Measurements from ENCODE around the gene CABLES1. TPM values are rescaled to one million over a fixed set of nuclear protein-coding genes. Genes with fewer than 3 reads are reported as not detected.
A peak's percentile ranks its signal among the peaks of the same experiment; 100 is the strongest.

Gene CABLES1
- total and polyA plus RNA-seq, 3 experiments from 2014 or later = 0.30 to 8.9 (median 8.0) TPM

DNA sequence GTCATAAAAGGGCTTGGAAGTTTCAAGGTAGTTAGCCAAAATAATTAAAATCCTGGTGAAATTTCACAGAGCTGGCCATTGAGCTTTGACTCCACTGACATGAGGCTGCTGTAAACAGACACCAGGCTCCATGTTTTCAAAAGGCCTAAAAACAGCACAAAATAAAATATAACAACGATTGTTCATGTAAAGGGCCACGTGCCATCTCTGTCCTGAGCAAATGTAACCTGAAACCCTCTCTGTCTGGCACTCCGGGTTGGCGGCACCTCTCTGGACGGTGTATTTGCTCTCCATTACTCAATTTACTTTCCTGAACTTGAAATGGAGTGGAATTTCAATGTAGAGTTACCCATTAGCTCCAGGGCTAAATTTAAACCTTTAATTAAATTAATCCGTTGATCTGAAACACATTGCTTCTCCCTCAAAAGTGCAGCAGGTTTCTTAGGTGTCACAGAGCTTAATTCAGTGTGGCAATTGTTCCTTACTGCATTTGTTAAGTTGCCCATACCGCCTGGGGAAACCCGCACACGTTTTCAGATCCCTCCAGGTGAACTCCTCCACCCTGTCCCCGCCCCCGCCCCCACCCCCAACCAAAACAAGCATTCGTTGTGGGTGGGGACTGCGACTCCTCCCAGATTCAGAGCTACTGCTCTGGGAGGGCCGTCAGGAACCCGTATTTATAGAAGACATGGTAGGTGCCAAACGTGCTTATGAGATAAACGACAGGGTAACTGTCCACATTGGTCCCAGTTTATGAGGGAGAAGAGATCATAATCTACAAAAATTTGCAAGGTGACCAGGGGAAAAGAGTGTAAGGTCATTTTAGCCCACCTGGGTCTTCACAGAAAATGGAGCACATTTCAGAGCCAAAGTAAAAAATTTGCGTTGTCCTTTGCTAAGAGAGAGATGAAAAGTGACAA, 1.2 kb upstream of the CABLES1 start:
- Mint-ChIP-seq H3K4me3 (peak overlapping the region; percentile 70 to 92 (median 78)), H3K27me3 (peaks cover 19 to 51% of the 10 kb centered on the region in 2 donors), H3K4me1 (peaks cover 7 to 26% (median 8%) of the 10 kb centered on the region in 3 donors), H3K9me3 (no peaks in the 10 kb centered on the region), H3K27ac (peak overlapping the region in 2 of 8 donors; percentile 27 to 53), H3K36me3 (no peaks in the 10 kb centered on the region)
- CTCF ChIA-PET = interaction anchor here (0.8 to 6.0 kb wide), 5 partner anchors 102 to 278 kb away, joined by 3 to 52 read pairs (median 3); no protein-coding TSS in a partner anchor
- no peak for DNase-seq
- POLR2A ChIA-PET = no interaction called here
- no peak overlapping the region for H3K27ac ChIP-seq (ENCODE audit: low read depth, low read length)
- H3K36me3 ChIP-seq (ENCODE audit: insufficient read depth, low read length) = no peaks in the 10 kb centered on the region
- no peaks in the 10 kb centered on the region for H3K9me3 ChIP-seq (ENCODE audit: low read length)
- H3K4me1 ChIP-seq (ENCODE audit: insufficient read depth, low read length) = peaks cover 8% of the 10 kb centered on the region
- peaks cover 36% of the 10 kb centered on the region for H3K27me3 ChIP-seq (ENCODE audit: insufficient read depth, low read length, poor library complexity, severe bottlenecking)
- peak overlapping the region; percentile 12 for H3K4me3 ChIP-seq (ENCODE audit: low read length)

DNA sequence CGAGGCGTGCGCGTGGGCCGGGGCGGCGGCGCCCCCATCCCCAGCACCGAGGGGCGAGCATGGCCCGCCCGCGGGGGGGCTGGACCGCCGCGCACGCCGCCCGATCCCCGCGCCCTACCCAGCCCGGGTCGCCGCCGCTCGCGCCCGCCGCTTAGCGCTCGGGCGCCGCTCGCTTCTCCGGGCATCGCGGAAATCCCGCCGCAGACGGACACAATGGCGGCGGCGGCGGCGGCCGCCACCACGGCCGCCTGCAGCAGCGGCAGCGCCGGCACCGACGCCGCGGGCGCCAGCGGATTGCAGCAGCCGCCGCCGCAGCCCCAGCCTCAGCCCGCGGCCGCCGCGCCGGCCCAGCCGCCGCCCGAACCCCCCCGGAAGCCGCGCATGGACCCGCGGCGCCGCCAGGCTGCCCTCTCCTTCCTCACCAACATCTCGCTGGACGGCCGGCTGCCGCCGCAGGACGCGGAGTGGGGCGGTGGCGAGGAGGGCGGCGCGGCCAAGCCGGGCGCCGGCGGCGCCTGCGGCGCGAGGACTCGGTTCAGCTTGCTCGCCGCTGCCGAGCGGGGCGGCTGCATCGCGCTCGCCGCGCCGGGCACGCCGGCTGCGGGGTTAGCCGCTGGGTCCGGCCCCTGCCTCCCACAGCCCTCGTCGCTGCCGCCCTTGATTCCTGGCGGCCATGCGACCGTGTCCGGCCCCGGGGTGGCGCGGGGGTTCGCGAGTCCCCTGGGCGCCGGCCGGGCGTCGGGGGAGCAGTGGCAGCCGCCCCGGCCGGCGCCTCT, 453 bp downstream of the CABLES1 start:
- Mint-ChIP-seq H3K36me3 (no peaks in the 10 kb centered on the region), H3K9me3 (no peaks in the 10 kb centered on the region)
- CTCF ChIA-PET = interaction anchor here (1.5 to 2.1 kb wide), 2 partner anchors 11 to 276 kb away, joined by 3 to 4 read pairs; no protein-coding TSS in a partner anchor

DNA sequence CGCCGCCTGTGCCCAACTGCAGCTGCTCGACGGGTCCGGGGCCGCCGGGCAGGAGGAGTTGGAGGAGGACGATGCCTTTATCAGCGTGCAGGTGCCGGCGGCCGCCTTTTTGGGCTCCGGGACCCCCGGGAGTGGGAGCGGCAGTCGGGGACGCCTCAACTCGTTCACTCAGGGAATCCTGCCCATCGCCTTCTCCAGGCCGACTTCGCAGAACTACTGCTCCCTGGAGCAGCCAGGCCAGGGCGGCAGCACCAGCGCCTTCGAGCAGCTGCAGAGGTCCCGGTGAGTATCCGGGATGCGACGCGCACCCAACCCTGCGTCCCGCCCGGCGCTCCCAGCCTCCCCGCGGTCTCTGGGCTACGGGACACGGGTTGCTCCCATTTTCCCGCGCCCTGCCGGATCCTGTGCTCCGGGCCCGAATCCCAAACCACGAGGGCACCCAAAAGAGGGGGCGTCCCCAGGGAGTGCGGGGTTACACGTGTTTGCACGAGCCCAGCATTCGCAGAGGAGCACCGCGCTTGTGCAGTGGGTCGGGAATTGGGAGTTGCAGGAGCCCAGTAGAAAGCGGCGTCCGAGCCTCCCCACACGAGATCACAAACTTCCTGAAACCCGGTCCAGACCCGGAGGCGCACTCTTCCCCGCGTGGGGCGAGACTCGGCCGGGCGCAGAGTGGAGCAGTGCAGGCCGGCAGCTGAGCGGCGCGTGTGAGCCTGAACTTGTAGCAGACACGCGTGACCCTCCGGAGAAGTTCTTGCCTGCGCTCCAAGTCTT, 1.2 kb downstream of the CABLES1 start:
- Histone ChIP-seq H3K4me1 (ENCODE audit: insufficient read depth, low read length) (peaks cover 8% of the 10 kb centered on the region), H3K27ac (ENCODE audit: low read depth, low read length) (no peak overlapping the region), H3K4me3 (ENCODE audit: low read length) (no peak overlapping the region), H3K9me3 (ENCODE audit: low read length) (no peaks in the 10 kb centered on the region), H3K36me3 (ENCODE audit: insufficient read depth, low read length) (no peaks in the 10 kb centered on the region), H3K27me3 (ENCODE audit: insufficient read depth, low read length, poor library complexity, severe bottlenecking) (peaks cover 36% of the 10 kb centered on the region)
- Mint-ChIP-seq H3K4me3 (peak overlapping the region; percentile 16 to 85 (median 53)), H3K27me3 (peaks cover 19 to 54% of the 10 kb centered on the region in 2 donors), H3K4me1 (peaks cover 7 to 26% (median 8%) of the 10 kb centered on the region in 3 donors), H3K36me3 (no peaks in the 10 kb centered on the region), H3K9me3 (no peaks in the 10 kb centered on the region), H3K27ac (no peak overlapping the region)
- CTCF ChIA-PET = interaction anchor here (1.3 to 2.1 kb wide), 2 partner anchors 9 to 11 kb away, joined by 3 to 4 read pairs; no protein-coding TSS in a partner anchor
- POLR2A ChIA-PET = no interaction called here
- peak in 1 of 5 donors; percentile 12 for DNase-seq

More for the DNA sequence above, 453 bp downstream of the CABLES1 start:
- H3K9me3 ChIP-seq (ENCODE audit: low read length) = no peaks in the 10 kb centered on the region
- no peaks in the 10 kb centered on the region for H3K36me3 ChIP-seq (ENCODE audit: insufficient read depth, low read length)
- peaks cover 8% of the 10 kb centered on the region for H3K4me1 ChIP-seq (ENCODE audit: insufficient read depth, low read length)
- Mint-ChIP-seq H3K4me3 (peak overlapping the region in 1 of 7 donors; percentile 84), H3K4me1 (peaks cover 7 to 26% (median 8%) of the 10 kb centered on the region in 3 donors), H3K27ac (no peak overlapping the region), H3K27me3 (peaks cover 19 to 54% of the 10 kb centered on the region in 2 donors)
- H3K27ac ChIP-seq (ENCODE audit: low read depth, low read length) = no peak overlapping the region
- H3K4me3 ChIP-seq (ENCODE audit: low read length) = no peak overlapping the region
- DNase-seq = peak in 1 of 5 donors; percentile 13
- POLR2A ChIA-PET = no interaction called here
- peaks cover 36% of the 10 kb centered on the region for H3K27me3 ChIP-seq (ENCODE audit: insufficient read depth, low read length, poor library complexity, severe bottlenecking)

DNA sequence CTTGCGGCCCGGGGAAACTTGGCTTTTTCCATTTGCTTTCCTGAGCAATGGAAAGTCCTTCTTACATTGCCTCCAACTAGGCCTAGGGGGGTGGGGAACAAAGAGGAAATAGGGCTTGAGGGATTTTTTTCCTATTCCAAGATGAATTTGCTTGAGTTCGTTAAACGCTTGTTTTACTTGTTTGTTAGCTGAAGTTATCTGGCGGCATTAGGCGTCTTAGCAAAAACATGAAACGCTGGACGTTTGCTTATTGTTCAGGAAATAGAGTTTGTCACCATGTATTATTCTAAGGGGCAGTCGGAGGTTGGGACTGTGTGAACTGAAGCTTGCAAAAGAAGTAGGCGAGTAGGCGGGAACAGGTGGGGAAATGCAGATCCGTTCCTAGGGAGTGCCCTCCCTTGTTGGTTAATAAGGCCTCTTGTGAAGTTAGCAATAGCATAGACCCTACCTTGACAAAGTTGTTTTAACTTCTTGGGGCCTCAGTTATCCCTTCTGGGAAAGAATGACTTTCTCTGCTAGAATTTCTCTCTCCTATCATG, 1.9 kb downstream of the CABLES1 start:
- no peak for DNase-seq
- Histone ChIP-seq H3K27ac (ENCODE audit: low read depth, low read length) (no peak overlapping the region), H3K36me3 (ENCODE audit: insufficient read depth, low read length) (no peaks in the 10 kb centered on the region), H3K9me3 (ENCODE audit: low read length) (no peaks in the 10 kb centered on the region), H3K27me3 (ENCODE audit: insufficient read depth, low read length, poor library complexity, severe bottlenecking) (peaks cover 36% of the 10 kb centered on the region), H3K4me1 (ENCODE audit: insufficient read depth, low read length) (peaks cover 8% of the 10 kb centered on the region), H3K4me3 (ENCODE audit: low read length) (no peak overlapping the region)
- H3K36me3 Mint-ChIP-seq = no peaks in the 10 kb centered on the region
- H3K4me3 Mint-ChIP-seq = peak overlapping the region; percentile 3 to 85 (median 53)
- H3K27ac Mint-ChIP-seq = no peak overlapping the region
- ChIA-PET POLR2A (no interaction called here), CTCF (interaction anchor here (1.3 to 2.1 kb wide), 3 partner anchors 10 to 221 kb away, joined by 3 to 5 read pairs (median 4); no protein-coding TSS in a partner anchor)
- peaks cover 19 to 47% of the 10 kb centered on the region in 2 donors for H3K27me3 Mint-ChIP-seq
- H3K9me3 Mint-ChIP-seq = no peaks in the 10 kb centered on the region
- H3K4me1 Mint-ChIP-seq = peaks cover 7 to 21% (median 8%) of the 10 kb centered on the region in 3 donors

DNA sequence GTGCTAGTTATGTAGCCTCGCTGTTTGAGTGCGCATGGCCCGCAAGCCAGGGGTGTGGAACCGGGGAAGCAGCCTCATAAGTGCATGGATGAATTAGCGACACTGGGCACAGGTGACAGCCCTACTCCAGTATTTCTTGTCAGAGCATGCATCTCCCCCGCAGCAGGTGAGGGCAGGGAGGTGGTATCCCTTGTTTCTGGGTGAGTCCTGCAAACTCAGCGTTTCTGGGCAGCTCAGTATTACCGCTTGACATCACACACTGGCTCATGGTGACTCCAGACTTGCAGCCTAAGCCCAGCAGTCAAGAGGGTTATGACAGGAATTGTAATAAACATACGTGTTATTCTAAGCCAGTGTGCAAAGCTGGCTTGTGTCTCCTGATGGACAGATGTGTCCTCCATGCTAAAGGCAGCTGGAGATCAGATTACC, 2.5 kb downstream of the CABLES1 start:
- Histone ChIP-seq H3K4me3 (ENCODE audit: low read length) (no peak overlapping the region), H3K27me3 (ENCODE audit: insufficient read depth, low read length, poor library complexity, severe bottlenecking) (peaks cover 36% of the 10 kb centered on the region), H3K4me1 (ENCODE audit: insufficient read depth, low read length) (peaks cover 8% of the 10 kb centered on the region), H3K27ac (ENCODE audit: low read depth, low read length) (no peak overlapping the region), H3K36me3 (ENCODE audit: insufficient read depth, low read length) (no peaks in the 10 kb centered on the region), H3K9me3 (ENCODE audit: low read length) (no peaks in the 10 kb centered on the region)
- no peak overlapping the region for H3K27ac Mint-ChIP-seq
- H3K9me3 Mint-ChIP-seq = no peaks in the 10 kb centered on the region
- ChIA-PET POLR2A (no interaction called here), CTCF (interaction anchor here (1.7 to 2.1 kb wide), 2 partner anchors 9 to 221 kb away, joined by 4 to 5 read pairs; no protein-coding TSS in a partner anchor)
- DNase-seq = no peak
- H3K4me3 Mint-ChIP-seq = peak overlapping the region in 4 of 7 donors; percentile 34 to 85 (median 49)
- peaks cover 19 to 44% of the 10 kb centered on the region in 2 donors for H3K27me3 Mint-ChIP-seq
- H3K4me1 Mint-ChIP-seq = peaks cover 7 to 21% (median 8%) of the 10 kb centered on the region in 3 donors
- H3K36me3 Mint-ChIP-seq = no peaks in the 10 kb centered on the region

DNA sequence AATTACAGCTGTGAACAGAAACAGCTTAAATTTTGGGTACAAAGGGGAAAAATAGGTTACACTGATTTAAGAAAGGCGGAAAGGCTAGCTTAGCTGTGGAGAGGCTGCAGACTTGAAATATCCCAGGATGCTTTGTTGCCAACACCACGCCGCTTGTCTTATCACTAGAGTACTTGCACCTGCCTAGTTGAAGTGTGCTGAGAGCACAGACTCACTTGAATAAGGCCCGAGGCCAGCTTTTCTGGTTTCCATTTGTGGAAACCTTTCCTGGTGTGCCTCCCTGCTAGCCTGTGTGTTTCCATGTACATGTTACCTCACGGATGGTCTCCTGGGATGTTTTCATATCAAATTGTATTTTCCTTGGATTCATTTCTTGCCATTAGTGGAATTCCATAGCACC, 3.2 kb downstream of the CABLES1 start:
- Mint-ChIP-seq H3K36me3 (no peaks in the 10 kb centered on the region), H3K27me3 (peaks cover 21 to 44% of the 10 kb centered on the region in 2 donors), H3K4me3 (peak overlapping the region in 2 of 7 donors; percentile 37 to 51), H3K27ac (peak overlapping the region in 1 of 8 donors; percentile 68), H3K9me3 (no peaks in the 10 kb centered on the region), H3K4me1 (peaks cover 7 to 21% (median 8%) of the 10 kb centered on the region in 3 donors)
- no peak for DNase-seq
- H3K4me1 ChIP-seq (ENCODE audit: insufficient read depth, low read length) = peaks cover 8% of the 10 kb centered on the region
- ChIA-PET CTCF (interaction anchor here (1.7 kb wide), 1 partner anchor 220 kb away, joined by 5 read pairs; no protein-coding TSS in a partner anchor), POLR2A (no interaction called here)
- H3K27me3 ChIP-seq (ENCODE audit: insufficient read depth, low read length, poor library complexity, severe bottlenecking) = peaks cover 36% of the 10 kb centered on the region
- no peaks in the 10 kb centered on the region for H3K36me3 ChIP-seq (ENCODE audit: insufficient read depth, low read length)
- no peak overlapping the region for H3K4me3 ChIP-seq (ENCODE audit: low read length)
- no peak overlapping the region for H3K27ac ChIP-seq (ENCODE audit: low read depth, low read length)
- no peaks in the 10 kb centered on the region for H3K9me3 ChIP-seq (ENCODE audit: low read length)

All from CD8-positive, alpha-beta memory T cell (primary cell).